ENCODE results near the gene FBXO45. TPM values are rescaled to one million over a fixed set of nuclear protein-coding genes. Genes with fewer than 3 reads are reported as not detected.
A peak's percentile ranks its signal among the peaks of the same experiment; 100 is the strongest.

FBXO45 gene
- total and polyA plus RNA-seq, 9 of the 15 experiments (the other 6 are each of a cell fraction or from before 2014, with no cell fraction given) = 15.2 to 52.8 (median 37.0) TPM

GRCh38 chr3:196525141-196525540 is 43.3 kb upstream of the FBXO45 start:
- H4K20me1 ChIP-seq (replicated peaks; ENCODE audit: control insufficient read depth, insufficient read depth, low read length) = no peaks in the 10 kb centered on the region
- ATAC-seq = no peak
- H3K9me3 ChIP-seq (replicated peaks; ENCODE audit: control insufficient read depth, insufficient read depth, low read depth, low read length) = no peaks in the 10 kb centered on the region
- ChIA-PET CTCF (ENCODE audit: low intra/inter-chr PET ratio) (interaction anchor here (1.3 to 2.0 kb wide), 2 partner anchors 160 to 445 kb away, joined by 5 to 8 read pairs; no protein-coding TSS in a partner anchor), POLR2A (no interaction called here)
- in situ Hi-C loops (cut with MboI) = no loop called here
- no peak for DNase-seq (ENCODE audit: extremely low read depth in 1 of 4, low spot score in 3 of 4)
- no peaks in the 10 kb centered on the region for H3K36me3 ChIP-seq (ENCODE audit: control insufficient read depth, insufficient read depth, low read length)
- peak overlapping the region; percentile 71 for H2AFZ ChIP-seq (ENCODE audit: low read depth, low read length)
- H3K79me2 ChIP-seq (ENCODE audit: control insufficient read depth, insufficient read depth, low read length) = no peaks in the 10 kb centered on the region
- no peaks in the 10 kb centered on the region for H3K9me1 ChIP-seq (ENCODE audit: control insufficient read depth, insufficient read depth, low read length)
- H3K27me3 ChIP-seq (ENCODE audit: control insufficient read depth in 2 of 2, insufficient read depth in 2 of 2, low read length in 2 of 2) = no peaks in the 10 kb centered on the region
- no peak overlapping the region for H3K4me3 ChIP-seq
- H3K27ac ChIP-seq (ENCODE audit: extremely low read depth, low read depth, low read length) = no peak overlapping the region
- H3K9ac ChIP-seq (ENCODE audit: insufficient read depth in 1 of 2, low read depth in 2 of 2, low read length in 2 of 2) = no peak overlapping the region
- H3K4me2 ChIP-seq (ENCODE audit: insufficient read depth, low read length) = no peak overlapping the region
- no TSS peak for BruUV-seq (replicated peaks)
- H3K4me1 ChIP-seq (replicated peaks in 1 of 2; ENCODE audit: control insufficient read depth in 2 of 2, insufficient read depth in 2 of 2, low read length in 2 of 2) = peaks cover 16 to 20% of the 10 kb centered on the region in 2 experiments
- intact Hi-C loops (cut with micrococcal nuclease) = loop anchor here (2.0 to 10.0 kb wide), 4 partner anchors 42 to 660 kb away; partner anchors contain the start of genes FBXO45, NCBP2 and WDR53
- FAIRE-seq = no peak
- WGBS (ENCODE audit: insufficient coverage, low coverage, missing lambda C conversion rate) = 29% methylated on average over 4 of the region's 4 CpGs
- TF ChIP-seq FOXK1 (CRISPR knock-in tag; IDR thresholded peaks at IDR 0.05; ENCODE audit: borderline replicate concordance) = no peak
- TF ChIP-seq PCBP2 (IDR thresholded peaks at IDR 0.05; ENCODE audit: low read depth, low read length, poor library complexity, severe bottlenecking) = no peak
- no peak for TF ChIP-seq ZNF274 (IDR thresholded peaks at IDR 0.05; ENCODE audit: borderline replicate concordance, low read depth, low read length)
- TF ChIP-seq JUNB (CRISPR knock-in tag; conservative IDR thresholded peaks at IDR 0.05) = peak; percentile 54; the same call in 1 of the 2 replicates
- peak; percentile 59; the same call in 1 of the 2 replicates for TF ChIP-seq JUND (IDR thresholded peaks at IDR 0.05; ENCODE audit: borderline replicate concordance, low read depth, low read length)
- TF ChIP-seq JUND (tag; IDR thresholded peaks at IDR 0.05; ENCODE audit: borderline replicate concordance, low read depth, low read length) = peak; percentile 50; the same call in 1 of the 3 replicates
- TF ChIP-seq ATF1 (CRISPR knock-in tag; IDR thresholded peaks at IDR 0.05) = no peak
- TF ChIP-seq ATF1 (tag; IDR thresholded peaks at IDR 0.05) = peak; percentile 20; the same call in 1 of the 2 replicates
- no peak for TF ChIP-seq SNIP1 (IDR thresholded peaks at IDR 0.05; ENCODE audit: low read depth)
- peak; percentile 92 for TF ChIP-seq ATF3 (IDR thresholded peaks at IDR 0.05)
- TF ChIP-seq ATF3 (CRISPR knock-in tag; conservative IDR thresholded peaks at IDR 0.05) = no peak
- no peak for TF ChIP-seq PML (IDR thresholded peaks at IDR 0.05; ENCODE audit: low read length)
- no peak for TF ChIP-seq MCM2 (IDR thresholded peaks at IDR 0.05; ENCODE audit: low read depth)
- TF ChIP-seq CHD2 (IDR thresholded peaks at IDR 0.05; ENCODE audit: low read depth, low read length) = no peak
- TF ChIP-seq FIP1L1 (IDR thresholded peaks at IDR 0.05; ENCODE audit: low read depth, low read length, poor library complexity, severe bottlenecking) = no peak
- no peak for TF ChIP-seq CCNT2 (IDR thresholded peaks at IDR 0.05; ENCODE audit: borderline replicate concordance, extremely low read depth, insufficient read length, low read depth, low read length)
- no peak for TF ChIP-seq ZC3H4 (CRISPR knock-in tag; IDR thresholded peaks at IDR 0.05; ENCODE audit: borderline replicate concordance)
- no peak for TF ChIP-seq DEAF1 (CRISPR knock-in tag; IDR thresholded peaks at IDR 0.05)
